HepG2 (cell line): ENCODE results near the gene ATXN1L. TPM values are rescaled to one million over a fixed set of nuclear protein-coding genes. Genes with fewer than 3 reads are reported as not detected.
A peak's percentile ranks its signal among the peaks of the same experiment; 100 is the strongest.

Experiments used
- AGO2 ChIP-seq: fragments of 200-400 bp; formaldehyde crosslinking; optimal IDR thresholded peaks from 2 replicates; pipeline ENCODE3; 2017; ENCODE audit warnings: mild to moderate bottlenecking, low read depth, low read length, moderate library complexity
- BCL6 ChIP-seq: IDR thresholded peaks from 2 replicates; pipeline ENCODE4 v1.6.1; 2016; ENCODE audit warnings: missing genetic modification reagents, missing compliant biosample characterization
- CREB3 ChIP-seq: sonication (generic); formaldehyde crosslinking; IDR thresholded peaks from 2 replicates; pipeline ENCODE4 v1.5.0; 2020; ENCODE audit warnings: missing genetic modification reagents
- HNF4A ChIP-seq: sonication (generic); formaldehyde crosslinking; IDR thresholded peaks from 2 replicates; pipeline ENCODE4 v1.4.0; 2020; ENCODE audit warnings: missing genetic modification reagents
- HOXA3 ChIP-seq: sonication (generic); formaldehyde crosslinking; IDR thresholded peaks from 2 replicates; pipeline ENCODE4 v1.5.0; 2020; ENCODE audit warnings: missing genetic modification reagents
- KLF9 ChIP-seq: IDR thresholded peaks from 2 replicates; pipeline ENCODE4 v1.6.1; 2016; ENCODE audit warnings: low read depth
- MBNL3 ChIP-seq: fragments of 250-450 bp; sonication (Bioruptor Pico); conservative IDR thresholded peaks from 2 replicates; pipeline ENCODE4 v1.8.0; 2022; ENCODE audit warnings: mild to moderate bottlenecking, inconsistent platforms
- MZF1 ChIP-seq: sonication (generic); formaldehyde crosslinking; IDR thresholded peaks from 2 replicates; pipeline ENCODE4 v1.8.1; 2023; ENCODE audit warnings: mild to moderate bottlenecking, missing genetic modification reagents, borderline replicate concordance
- SMAD1 ChIP-seq: sonication (generic); formaldehyde crosslinking; IDR thresholded peaks from 2 replicates; pipeline ENCODE4 v1.4.0; 2020; ENCODE audit warnings: missing genetic modification reagents, low read depth, mild to moderate bottlenecking, borderline replicate concordance
- SNAI1 ChIP-seq: sonication (generic); formaldehyde crosslinking; IDR thresholded peaks from 2 replicates; pipeline ENCODE4 v1.5.0; 2020; ENCODE audit warnings: mild to moderate bottlenecking, missing genetic modification reagents, borderline replicate concordance
- SRSF4 ChIP-seq: fragments of 200-400 bp; formaldehyde crosslinking; IDR thresholded peaks from one replicate; pipeline ENCODE4 v1.6.1; 2018; ENCODE audit warnings: mild to moderate bottlenecking, low read depth, low read length, moderate library complexity; ENCODE audit not compliant: poor library complexity, severe bottlenecking
- SYNCRIP ChIP-seq: fragments of 200-400 bp; formaldehyde crosslinking; IDR thresholded peaks from 2 replicates; pipeline ENCODE4 v1.6.1; 2018; ENCODE audit warnings: mild to moderate bottlenecking, low read depth, low read length; ENCODE audit not compliant: insufficient read depth
- THYN1 ChIP-seq: sonication (generic); formaldehyde crosslinking; IDR thresholded peaks from 2 replicates; pipeline ENCODE4 v1.8.1; 2023; ENCODE audit warnings: low read depth, mild to moderate bottlenecking, moderate library complexity, missing genetic modification reagents, borderline replicate concordance
- ZBTB39 ChIP-seq: sonication (generic); formaldehyde crosslinking; IDR thresholded peaks from 2 replicates; pipeline ENCODE4 v1.5.0; 2020; ENCODE audit warnings: missing genetic modification reagents
- ZEB1 ChIP-seq: IDR thresholded peaks from 2 replicates; pipeline ENCODE4 v1.6.1; 2012; ENCODE audit warnings: mild to moderate bottlenecking, low read depth, inconsistent platforms; ENCODE audit not compliant: insufficient replicate concordance
- ZNF709 ChIP-seq: sonication (generic); formaldehyde crosslinking; IDR thresholded peaks from 2 replicates; pipeline ENCODE4 v1.5.0; 2020; ENCODE audit warnings: mild to moderate bottlenecking, missing genetic modification reagents
- polyA plus RNA-seq, 8 experiments: library from polyadenylated mRNA; depleted of rRNA in 3 of 8; stranded (reverse) in 7 of 8; unstranded in 1 of 8; fragments of >200 nt; fragmentation: Illumina TruSeq in 4 of 8; extraction: Trizol in 4 of 8; gene quantifications; 2 replicates each; pipeline versions ENCODE4 v1.2.1 to v1.2.3, GENCODE V29; 2011 to 2016; ENCODE audit warnings: low read depth in 4 of 8, missing spikeins in 1 of 8, mixed read lengths in 1 of 8; ENCODE audit not compliant: insufficient read depth in 1 of 8
- total RNA-seq, 5 experiments: library from RNA; depleted of rRNA; stranded (reverse); fragments of >200 nt; fragmentation: Illumina TruSeq; extraction: Trizol; gene quantifications; 2 replicates each; pipeline ENCODE4 v1.2.3, GENCODE V29; 2016; ENCODE audit warnings: low read depth in 1 of 5
- TF ChIP-seq, protein P1 (sequence below): sonication (generic); formaldehyde crosslinking; IDR thresholded peaks from 2 replicates; pipeline ENCODE4 v1.4.0; 2020; ENCODE audit warnings: missing genetic modification reagents
- TF ChIP-seq, protein P2 (sequence below): sonication (generic); formaldehyde crosslinking; IDR thresholded peaks from 2 replicates; pipeline ENCODE4 v1.4.0; 2020; ENCODE audit warnings: missing genetic modification reagents

Gene ATXN1L
- total and polyA plus RNA-seq, 2 of the 13 experiments (the other 11 are each of a cell fraction or from before 2014, with no cell fraction given) = 20.0 to 22.4 TPM

GRCh38 chr16:71845639-71846430, at the start of gene ATXN1L (continued):
- TF ChIP-seq BCL6 (CRISPR knock-in tag) (peak; percentile 65; the same call in 1 of the 2 replicates), CREB3 (CRISPR knock-in tag) (peak; percentile 93; the same call in 1 of the 2 replicates), ZBTB39 (CRISPR knock-in tag) (no peak), HNF4A (peak; percentile 55), SNAI1 (CRISPR knock-in tag) (peak; percentile 34; the same call in 1 of the 2 replicates), AGO2 (peak; percentile 78), HOXA3 (CRISPR knock-in tag) (peak; percentile 99), SRSF4 (no peak), ZNF709 (peak; percentile 41; the same call in 1 of the 2 replicates), MZF1 (CRISPR knock-in tag) (0 out of 2 replicates have a peak, but pooled peaks have one; percentile 43), ZEB1 (no peak), THYN1 (CRISPR knock-in tag) (peak; percentile 36; the same call in 1 of the 2 replicates), SYNCRIP (no peak), SMAD1 (peak; percentile 89; the same call in 1 of the 2 replicates), KLF9 (CRISPR knock-in tag) (no peak), MBNL3 (CRISPR knock-in tag) (no peak)
- TF ChIP-seq, protein P1, sequence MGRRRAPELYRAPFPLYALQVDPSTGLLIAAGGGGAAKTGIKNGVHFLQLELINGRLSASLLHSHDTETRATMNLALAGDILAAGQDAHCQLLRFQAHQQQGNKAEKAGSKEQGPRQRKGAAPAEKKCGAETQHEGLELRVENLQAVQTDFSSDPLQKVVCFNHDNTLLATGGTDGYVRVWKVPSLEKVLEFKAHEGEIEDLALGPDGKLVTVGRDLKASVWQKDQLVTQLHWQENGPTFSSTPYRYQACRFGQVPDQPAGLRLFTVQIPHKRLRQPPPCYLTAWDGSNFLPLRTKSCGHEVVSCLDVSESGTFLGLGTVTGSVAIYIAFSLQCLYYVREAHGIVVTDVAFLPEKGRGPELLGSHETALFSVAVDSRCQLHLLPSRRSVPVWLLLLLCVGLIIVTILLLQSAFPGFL (CRISPR knock-in tag) = 0 out of 2 replicates have a peak, but pooled peaks have one; percentile 37
- TF ChIP-seq, protein P2, sequence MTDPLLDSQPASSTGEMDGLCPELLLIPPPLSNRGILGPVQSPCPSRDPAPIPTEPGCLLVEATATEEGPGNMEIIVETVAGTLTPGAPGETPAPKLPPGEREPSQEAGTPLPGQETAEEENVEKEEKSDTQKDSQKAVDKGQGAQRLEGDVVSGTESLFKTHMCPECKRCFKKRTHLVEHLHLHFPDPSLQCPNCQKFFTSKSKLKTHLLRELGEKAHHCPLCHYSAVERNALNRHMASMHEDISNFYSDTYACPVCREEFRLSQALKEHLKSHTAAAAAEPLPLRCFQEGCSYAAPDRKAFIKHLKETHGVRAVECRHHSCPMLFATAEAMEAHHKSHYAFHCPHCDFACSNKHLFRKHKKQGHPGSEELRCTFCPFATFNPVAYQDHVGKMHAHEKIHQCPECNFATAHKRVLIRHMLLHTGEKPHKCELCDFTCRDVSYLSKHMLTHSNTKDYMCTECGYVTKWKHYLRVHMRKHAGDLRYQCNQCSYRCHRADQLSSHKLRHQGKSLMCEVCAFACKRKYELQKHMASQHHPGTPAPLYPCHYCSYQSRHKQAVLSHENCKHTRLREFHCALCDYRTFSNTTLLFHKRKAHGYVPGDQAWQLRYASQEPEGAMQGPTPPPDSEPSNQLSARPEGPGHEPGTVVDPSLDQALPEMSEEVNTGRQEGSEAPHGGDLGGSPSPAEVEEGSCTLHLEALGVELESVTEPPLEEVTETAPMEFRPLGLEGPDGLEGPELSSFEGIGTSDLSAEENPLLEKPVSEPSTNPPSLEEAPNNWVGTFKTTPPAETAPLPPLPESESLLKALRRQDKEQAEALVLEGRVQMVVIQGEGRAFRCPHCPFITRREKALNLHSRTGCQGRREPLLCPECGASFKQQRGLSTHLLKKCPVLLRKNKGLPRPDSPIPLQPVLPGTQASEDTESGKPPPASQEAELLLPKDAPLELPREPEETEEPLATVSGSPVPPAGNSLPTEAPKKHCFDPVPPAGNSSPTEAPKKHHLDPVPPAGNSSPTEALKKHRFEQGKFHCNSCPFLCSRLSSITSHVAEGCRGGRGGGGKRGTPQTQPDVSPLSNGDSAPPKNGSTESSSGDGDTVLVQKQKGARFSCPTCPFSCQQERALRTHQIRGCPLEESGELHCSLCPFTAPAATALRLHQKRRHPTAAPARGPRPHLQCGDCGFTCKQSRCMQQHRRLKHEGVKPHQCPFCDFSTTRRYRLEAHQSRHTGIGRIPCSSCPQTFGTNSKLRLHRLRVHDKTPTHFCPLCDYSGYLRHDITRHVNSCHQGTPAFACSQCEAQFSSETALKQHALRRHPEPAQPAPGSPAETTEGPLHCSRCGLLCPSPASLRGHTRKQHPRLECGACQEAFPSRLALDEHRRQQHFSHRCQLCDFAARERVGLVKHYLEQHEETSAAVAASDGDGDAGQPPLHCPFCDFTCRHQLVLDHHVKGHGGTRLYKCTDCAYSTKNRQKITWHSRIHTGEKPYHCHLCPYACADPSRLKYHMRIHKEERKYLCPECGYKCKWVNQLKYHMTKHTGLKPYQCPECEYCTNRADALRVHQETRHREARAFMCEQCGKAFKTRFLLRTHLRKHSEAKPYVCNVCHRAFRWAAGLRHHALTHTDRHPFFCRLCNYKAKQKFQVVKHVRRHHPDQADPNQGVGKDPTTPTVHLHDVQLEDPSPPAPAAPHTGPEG (CRISPR knock-in tag) = peak; percentile 57; the same call in 1 of the 2 replicates
